Uterus (tissue), 2 donors: Measurements from ENCODE around the gene FANCB.

Experiments
- CTCF ChIP-seq, 4 experiments: fragments of 200-600 bp in 2 of 4; fragments of 450-650 bp in 2 of 4; sonication (generic) in 2 of 4; IDR thresholded peaks; one replicate each; pipeline ENCODE4 v1.5.1; 2016 to 2019; ENCODE audit warnings: antibody characterized with exemption in 4 of 4, mild to moderate bottlenecking in 2 of 4, moderate library complexity in 1 of 4
- POLR2A ChIP-seq, 2 donors: fragments of 450-650 bp; IDR thresholded peaks; one replicate each; pipeline ENCODE4 v1.6.1; 2016; ENCODE audit warnings: antibody characterized with exemption in 2 of 2, mild to moderate bottlenecking in 1 of 2, moderate library complexity in 1 of 2

DNA sequence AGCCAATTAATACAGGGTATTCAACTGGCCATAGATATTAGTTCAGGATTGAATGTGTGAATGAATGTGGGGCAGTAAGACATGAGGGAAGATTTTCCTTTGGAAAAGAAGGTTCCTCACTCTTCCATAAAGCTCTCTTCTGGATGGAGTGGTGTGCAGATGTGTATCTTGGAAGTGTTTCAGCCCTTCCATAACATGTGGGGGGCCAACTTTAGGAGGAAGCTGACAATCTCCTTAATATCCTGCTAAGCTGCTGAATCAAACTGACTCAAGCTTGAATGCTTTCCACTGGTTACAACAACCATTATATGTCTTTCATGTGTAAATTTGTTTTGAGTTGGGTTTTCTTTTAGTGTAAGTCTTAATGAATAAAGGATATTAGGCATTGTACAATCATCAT lies 40.3 kb downstream of the FANCB start:
- TF ChIP-seq CTCF (IDR thresholded peaks at IDR 0.05) (no peak), POLR2A (IDR thresholded peaks at IDR 0.05) (no peak)
